D721Med (cell line): Measurements from ENCODE around the gene KCNIP4.
A peak's percentile ranks its signal among the peaks of the same experiment; 100 is the strongest.
"Not testable (repeated sequence)": the region's sequence is repeated elsewhere in the genome, so short reads cannot be mapped to it uniquely, and the experiment has no call there.

ENCODE experiments used
- DNase-seq: peaks from one replicate; pipeline ENCODE4 v3.0.0; 2011; ENCODE audit warnings: low spot score; ENCODE audit not compliant: insufficient read length
- FAIRE-seq: peaks from 2 replicates; lab custom pipeline; 2011; peaks lifted over from hg19 to GRCh38; lab: Jason Lieb, UNC
- CTCF ChIP-seq: IDR thresholded peaks from 2 replicates; pipeline ENCODE4 v1.5.1; 2012; ENCODE audit warnings: mild to moderate bottlenecking, control low read depth; ENCODE audit not compliant: insufficient read depth; ENCODE audit errors: missing control alignments

The KCNIP4 gene

GRCh38 chr4:20773144-20773997, 1175.2 kb downstream of the KCNIP4 start:
- TF ChIP-seq CTCF = peak; percentile 87
- FAIRE-seq = peak; percentile 84
- DNase-seq = no peak

- DNase-seq (no peak), FAIRE-seq (no peak)
- no peak for TF ChIP-seq CTCF
Observed at GRCh38 chr4:20764366-20764992, 1184.1 kb downstream of the KCNIP4 start.

GRCh38 chr4:20761826-20762225, 1186.7 kb downstream of the KCNIP4 start:
- TF ChIP-seq CTCF = no peak
- DNase-seq (no peak), FAIRE-seq (no peak)

- DNase-seq (no peak), FAIRE-seq (no peak)
- TF ChIP-seq CTCF = no peak
Observed at GRCh38 chr4:20761382-20761781, 1187.2 kb downstream of the KCNIP4 start.

GRCh38 chr4:20760053-20760452, 1188.5 kb downstream of the KCNIP4 start:
- DNase-seq = no peak

GRCh38 chr4:20754036-20754435, 1194.5 kb downstream of the KCNIP4 start:
- DNase-seq = no peak
- peak; percentile 6 for FAIRE-seq
- TF ChIP-seq CTCF = no peak

More at GRCh38 chr4:20760053-20760452, 1188.5 kb downstream of the KCNIP4 start:
- no peak for FAIRE-seq
- no peak for TF ChIP-seq CTCF

- DNase-seq (no peak), FAIRE-seq (no peak)
- no peak for TF ChIP-seq CTCF
Observed at GRCh38 chr4:20752641-20753040, 1195.9 kb downstream of the KCNIP4 start.

- FAIRE-seq, DNase-seq: not testable (repeated sequence)
Observed at GRCh38 chr4:20746000-20746399, 1202.6 kb downstream of the KCNIP4 start.
